GM12891 (cell line): ENCODE data around the gene DCN.

Source experiments
- POLR2A ChIP-seq: IDR thresholded peaks from 2 replicates; pipeline ENCODE4 v1.6.1; 2011; ENCODE audit warnings: low read depth, low read length, control low read depth
- SPI1 ChIP-seq: IDR thresholded peaks from 2 replicates; pipeline ENCODE4 v1.6.1; 2011; ENCODE audit warnings: low read depth, low read length, control low read depth

DNA sequence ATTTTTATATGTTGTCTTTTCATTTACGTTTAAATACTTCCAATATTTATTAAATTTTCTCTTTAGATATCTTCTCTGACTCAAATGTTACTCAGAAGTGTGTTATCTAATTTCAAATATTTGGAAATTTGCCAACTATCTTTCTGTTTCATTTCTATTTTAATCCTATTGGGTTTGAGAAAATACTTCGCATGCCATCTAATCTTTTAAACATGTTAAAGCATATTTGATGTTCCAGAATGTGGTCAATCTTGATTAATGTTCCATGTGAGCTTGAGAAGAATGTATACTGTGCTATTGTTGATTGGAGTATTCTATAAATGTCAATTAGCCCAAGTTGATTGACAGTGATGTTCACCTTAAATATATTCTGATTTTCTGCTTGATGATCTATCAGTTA is 11.9 kb upstream of the DCN start:
- no peak for TF ChIP-seq SPI1
- TF ChIP-seq POLR2A = no peak
